ENCODE data around the gene CPAMD8.

GRCh38 chr19:16942583-16942982, 84.0 kb downstream of the CPAMD8 start:
- TF ChIP-seq POLR2A (IDR thresholded peaks at IDR 0.05): no peak
- TF ChIP-seq CTCF (IDR thresholded peaks at IDR 0.05): no peak
